GM12878 (cell line): Measurements from ENCODE around the gene CCDC88C. TPM values are rescaled to one million over a fixed set of nuclear protein-coding genes. Genes with fewer than 3 reads are reported as not detected.

Source experiments
- ATF7 ChIP-seq: fragments of 450-650 bp; IDR thresholded peaks from 2 replicates; pipeline ENCODE4 v1.6.1; 2016; ENCODE audit warnings: low read depth, mild to moderate bottlenecking
- CBFB ChIP-seq: IDR thresholded peaks from 2 replicates; pipeline ENCODE4 v1.6.1; 2016; ENCODE audit warnings: antibody characterized with exemption, low read depth
- CBX3 ChIP-seq: fragments of 200-600 bp; sonication (generic); IDR thresholded peaks from 2 replicates; pipeline ENCODE4 v1.6.1; 2016; ENCODE audit warnings: low read depth, borderline replicate concordance
- FOXM1 ChIP-seq: IDR thresholded peaks from 2 replicates; pipeline ENCODE4 v1.6.1; 2012; ENCODE audit warnings: low read depth, mild to moderate bottlenecking, inconsistent platforms, low read length, moderate library complexity
- HCFC1 ChIP-seq: fragments of 150-350 bp; IDR thresholded peaks from 2 replicates; pipeline ENCODE4 v1.6.1; 2014; ENCODE audit warnings: low read length
- IKZF1 ChIP-seq: fragments of 450-650 bp; conservative IDR thresholded peaks from 2 replicates; pipeline ENCODE4 v1.6.1; 2017; ENCODE audit warnings: antibody characterized with exemption, mild to moderate bottlenecking
- IKZF2 ChIP-seq, 2 experiments: fragments of 450-650 bp; IDR thresholded peaks; 2 replicates each; pipeline ENCODE4 v1.6.1; 2017; ENCODE audit warnings: mild to moderate bottlenecking in 2 of 2, moderate library complexity in 2 of 2
- MYB ChIP-seq: fragments of 150-350 bp; IDR thresholded peaks from 2 replicates; pipeline ENCODE4 v1.6.1; 2014; ENCODE audit warnings: mild to moderate bottlenecking, low read depth, low read length, borderline replicate concordance
- PAX5 ChIP-seq: IDR thresholded peaks from 2 replicates; pipeline ENCODE4 v1.6.1; 2011; ENCODE audit warnings: low read depth, low read length, borderline replicate concordance
- PKNOX1 ChIP-seq: fragments of 450-650 bp; IDR thresholded peaks from 2 replicates; pipeline ENCODE4 v1.6.1; 2016; ENCODE audit warnings: mild to moderate bottlenecking
- POLR2AphosphoS2 ChIP-seq: IDR thresholded peaks from 2 replicates; pipeline ENCODE4 v1.6.1; 2011; ENCODE audit warnings: low read depth, mild to moderate bottlenecking, low read length, improper control_type of control experiment, moderate library complexity
- PRDM15 ChIP-seq: fragments of 450-650 bp; formaldehyde crosslinking; IDR thresholded peaks from 2 replicates; pipeline ENCODE4 v1.4.0; 2020; ENCODE audit warnings: mild to moderate bottlenecking, moderate library complexity
- RAD21 ChIP-seq: IDR thresholded peaks from 2 replicates; pipeline ENCODE4 v1.6.1; 2011; ENCODE audit warnings: mild to moderate bottlenecking, low read depth, low read length, moderate library complexity; ENCODE audit not compliant: insufficient read depth
- RB1 ChIP-seq: fragments of 450-650 bp; formaldehyde crosslinking; IDR thresholded peaks from 2 replicates; pipeline ENCODE4 v1.6.1; 2017; ENCODE audit warnings: mild to moderate bottlenecking, borderline replicate concordance
- RELA ChIP-seq: fragments of 450-650 bp; IDR thresholded peaks from 2 replicates; pipeline ENCODE4 v1.8.0; 2014; ENCODE audit warnings: borderline replicate concordance; ENCODE audit not compliant: partially characterized antibody
- SIX5 ChIP-seq: IDR thresholded peaks from 2 replicates; pipeline ENCODE4 v1.6.1; 2011; ENCODE audit warnings: mild to moderate bottlenecking, low read depth, low read length, moderate library complexity; ENCODE audit not compliant: severe bottlenecking
- SPI1 ChIP-seq: IDR thresholded peaks from 2 replicates; pipeline ENCODE4 v1.6.1; 2011; ENCODE audit warnings: low read depth, mild to moderate bottlenecking, low read length, moderate library complexity, borderline replicate concordance; ENCODE audit not compliant: insufficient read depth
- SREBF1 ChIP-seq: IDR thresholded peaks from 2 replicates; pipeline ENCODE4 v1.6.1; 2012; ENCODE audit warnings: mild to moderate bottlenecking, low read length
- TCF3 ChIP-seq: IDR thresholded peaks from 2 replicates; pipeline ENCODE4 v1.6.1; 2012; ENCODE audit warnings: low read depth, mild to moderate bottlenecking, low read length, borderline replicate concordance; ENCODE audit not compliant: insufficient read depth
- ZBTB4 ChIP-seq: fragments of 450-650 bp; formaldehyde crosslinking; IDR thresholded peaks from 2 replicates; pipeline ENCODE4 v1.4.0; 2022; ENCODE audit warnings: mild to moderate bottlenecking, moderate library complexity
- polyA plus RNA-seq, 11 experiments: library from polyadenylated mRNA; depleted of rRNA in 4 of 11; unstranded in 6 of 11; stranded (reverse) in 5 of 11; fragments of >200 nt; fragmentation: Nextera tagmentation in 4 of 11; fragmentation: Illumina TruSeq in 1 of 11; extraction: Ambion mirVana in 4 of 11; extraction: Trizol in 1 of 11; gene quantifications; 1 replicate in 1 of 11; 2 replicates in 10 of 11; pipeline versions ENCODE4 v1.2.1 to v1.2.3, GENCODE V29; 2011 to 2016; ENCODE audit warnings: inconsistent platforms in 2 of 11, missing spikeins in 2 of 11, low read depth in 1 of 11
- total RNA-seq, 4 experiments: library from RNA; depleted of rRNA in 3 of 4; stranded (reverse); fragments of >200 nt in 3 of 4; fragmentation: Illumina TruSeq in 1 of 4; extraction: Trizol in 1 of 4; gene quantifications; 2 replicates each; pipeline versions ENCODE4 v1.2.1 to v1.2.3, GENCODE V29; 2013 to 2021
- TF ChIP-seq, protein P1 (sequence below): IDR thresholded peaks from 2 replicates; pipeline ENCODE4 v1.6.1; 2012; ENCODE audit warnings: low read length, inconsistent platforms

CCDC88C gene
- total and polyA plus RNA-seq, 10 of the 15 experiments (the other 5 are each of a cell fraction or from before 2014, with no cell fraction given): 4.0 to 79.6 (median 36.6) TPM

DNA sequence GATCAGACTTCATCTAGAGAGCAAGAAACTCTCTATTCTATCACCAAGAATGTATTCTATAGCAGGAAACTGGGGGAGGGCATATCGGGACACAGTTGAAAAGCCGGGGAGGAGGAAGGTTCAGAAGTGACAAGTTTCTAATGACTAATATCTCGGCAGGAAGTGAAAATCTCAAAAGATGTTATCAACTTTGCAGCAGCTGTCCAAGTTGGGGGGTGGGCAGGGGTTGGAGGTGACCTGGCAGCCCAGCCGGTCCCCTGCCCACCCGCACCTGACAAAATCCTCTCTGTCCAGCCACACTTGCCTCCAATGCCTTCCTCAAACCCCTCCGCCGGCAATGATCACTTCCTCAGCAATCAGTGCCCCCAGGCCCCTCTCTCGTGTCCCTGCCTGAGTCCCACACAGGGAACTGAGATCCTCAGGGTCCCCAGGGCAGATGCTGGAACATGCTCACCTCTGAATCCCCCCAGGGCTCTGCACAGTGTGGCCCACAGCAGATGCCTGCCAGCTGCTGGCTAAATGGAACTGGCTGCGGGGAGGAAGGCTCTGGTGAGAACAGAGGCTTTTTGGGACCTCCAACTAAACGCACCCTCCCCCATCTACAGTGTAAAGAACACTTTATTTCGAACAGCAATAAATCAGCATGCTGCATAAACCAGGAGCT is 43.9 kb downstream of the CCDC88C start (continued):
- TF ChIP-seq ZBTB4 (CRISPR knock-in tag) (no peak), IKZF1 (peak; percentile 91), HCFC1 (no peak), POLR2AphosphoS2 (no peak), PRDM15 (CRISPR knock-in tag) (no peak), ATF7 (peak; percentile 83), RB1 (no peak), SPI1 (peak; percentile 97), SREBF1 (no peak), IKZF2 (IDR thresholded peaks at IDR 0.05) (peak; percentile 88 to 90), RAD21 (peak; percentile 26; the same call in 1 of the 2 replicates), PKNOX1 (0 out of 2 replicates have a peak, but pooled peaks have one; percentile 18), CBX3 (no peak), TCF3 (peak; percentile 99), SIX5 (no peak), RELA (peak; percentile 54), MYB (peak; percentile 79; the same call in 1 of the 2 replicates), FOXM1 (no peak), CBFB (no peak; the same call in 1 of the 2 replicates), PAX5 (peak; percentile 88)
- TF ChIP-seq, protein P1, sequence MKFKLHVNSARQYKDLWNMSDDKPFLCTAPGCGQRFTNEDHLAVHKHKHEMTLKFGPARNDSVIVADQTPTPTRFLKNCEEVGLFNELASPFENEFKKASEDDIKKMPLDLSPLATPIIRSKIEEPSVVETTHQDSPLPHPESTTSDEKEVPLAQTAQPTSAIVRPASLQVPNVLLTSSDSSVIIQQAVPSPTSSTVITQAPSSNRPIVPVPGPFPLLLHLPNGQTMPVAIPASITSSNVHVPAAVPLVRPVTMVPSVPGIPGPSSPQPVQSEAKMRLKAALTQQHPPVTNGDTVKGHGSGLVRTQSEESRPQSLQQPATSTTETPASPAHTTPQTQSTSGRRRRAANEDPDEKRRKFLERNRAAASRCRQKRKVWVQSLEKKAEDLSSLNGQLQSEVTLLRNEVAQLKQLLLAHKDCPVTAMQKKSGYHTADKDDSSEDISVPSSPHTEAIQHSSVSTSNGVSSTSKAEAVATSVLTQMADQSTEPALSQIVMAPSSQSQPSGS: no peak
